GM19239 (cell line): ENCODE data around the gene REV3L.

ENCODE experiments used
- DNase-seq: peaks from one replicate; pipeline ENCODE4 v3.0.0; 2011; ENCODE audit warnings: low spot score; ENCODE audit not compliant: insufficient read length
- FAIRE-seq: peaks from 2 replicates; lab custom pipeline; 2011; peaks lifted over from hg19 to GRCh38; lab: Jason Lieb, UNC

Gene REV3L

GRCh38 chr6:111430605-111431376 is 52.2 kb downstream of the REV3L start:
- DNase-seq (no peak), FAIRE-seq (no peak)

- DNase-seq (no peak), FAIRE-seq (no peak)
Observed at GRCh38 chr6:111429571-111429970, 53.4 kb downstream of the REV3L start.

- peak; percentile 28 for FAIRE-seq
- no peak for DNase-seq
Observed at GRCh38 chr6:111428811-111429210, 54.2 kb downstream of the REV3L start.

GRCh38 chr6:111427341-111428116 is 55.5 kb downstream of the REV3L start:
- peak; percentile 44 for DNase-seq
- FAIRE-seq: peak; percentile 40

- DNase-seq (no peak), FAIRE-seq (no peak)
Observed at GRCh38 chr6:111423960-111424846, 58.8 kb downstream of the REV3L start.

GRCh38 chr6:111423055-111423633 is 59.9 kb downstream of the REV3L start:
- DNase-seq (no peak), FAIRE-seq (peak; percentile 48)

- DNase-seq (no peak), FAIRE-seq (no peak)
Observed at GRCh38 chr6:111418971-111419693, 63.9 kb downstream of the REV3L start.

GRCh38 chr6:111417946-111418345 is 65.1 kb downstream of the REV3L start:
- no peak for DNase-seq
- FAIRE-seq: no peak

- DNase-seq: no peak
- no peak for FAIRE-seq
Observed at GRCh38 chr6:111417181-111417585, 65.8 kb downstream of the REV3L start.

- DNase-seq (no peak), FAIRE-seq (no peak)
Observed at GRCh38 chr6:111416529-111416928, 66.5 kb downstream of the REV3L start.

- FAIRE-seq (no peak), DNase-seq (no peak)
Observed at GRCh38 chr6:111414373-111414772, 68.6 kb downstream of the REV3L start.

GRCh38 chr6:111411978-111412566 is 70.9 kb downstream of the REV3L start:
- DNase-seq: no peak
- peak; percentile 77 for FAIRE-seq

GRCh38 chr6:111411046-111411445 is 72.0 kb downstream of the REV3L start:
- FAIRE-seq (peak; percentile 72), DNase-seq (no peak)

GRCh38 chr6:111410371-111410770 is 72.6 kb downstream of the REV3L start:
- DNase-seq: no peak
- FAIRE-seq: no peak

- FAIRE-seq (no peak), DNase-seq (no peak)
Observed at GRCh38 chr6:111409430-111409829, 73.6 kb downstream of the REV3L start.

GRCh38 chr6:111407686-111408085 is 75.3 kb downstream of the REV3L start:
- no peak for FAIRE-seq

GRCh38 chr6:111406200-111406721 is 76.8 kb downstream of the REV3L start:
- DNase-seq (peak; percentile 28), FAIRE-seq (peak; percentile 97)

More at GRCh38 chr6:111407686-111408085, 75.3 kb downstream of the REV3L start:
- no peak for DNase-seq

- no peak for DNase-seq
- no peak for FAIRE-seq
Observed at GRCh38 chr6:111403388-111403787, 79.6 kb downstream of the REV3L start.

GRCh38 chr6:111399626-111400025 is 83.4 kb downstream of the REV3L start:
- FAIRE-seq: peak; percentile 14
- DNase-seq: no peak
